ENCODE measurements around the gene AHDC1. TPM values are rescaled to one million over a fixed set of nuclear protein-coding genes. Genes with fewer than 3 reads are reported as not detected.

Gene AHDC1
- total and polyA plus RNA-seq, 9 of the 15 experiments (the other 6 are each of a cell fraction or from before 2014, with no cell fraction given): 0.21 to 36.4 (median 4.7) TPM

DNA sequence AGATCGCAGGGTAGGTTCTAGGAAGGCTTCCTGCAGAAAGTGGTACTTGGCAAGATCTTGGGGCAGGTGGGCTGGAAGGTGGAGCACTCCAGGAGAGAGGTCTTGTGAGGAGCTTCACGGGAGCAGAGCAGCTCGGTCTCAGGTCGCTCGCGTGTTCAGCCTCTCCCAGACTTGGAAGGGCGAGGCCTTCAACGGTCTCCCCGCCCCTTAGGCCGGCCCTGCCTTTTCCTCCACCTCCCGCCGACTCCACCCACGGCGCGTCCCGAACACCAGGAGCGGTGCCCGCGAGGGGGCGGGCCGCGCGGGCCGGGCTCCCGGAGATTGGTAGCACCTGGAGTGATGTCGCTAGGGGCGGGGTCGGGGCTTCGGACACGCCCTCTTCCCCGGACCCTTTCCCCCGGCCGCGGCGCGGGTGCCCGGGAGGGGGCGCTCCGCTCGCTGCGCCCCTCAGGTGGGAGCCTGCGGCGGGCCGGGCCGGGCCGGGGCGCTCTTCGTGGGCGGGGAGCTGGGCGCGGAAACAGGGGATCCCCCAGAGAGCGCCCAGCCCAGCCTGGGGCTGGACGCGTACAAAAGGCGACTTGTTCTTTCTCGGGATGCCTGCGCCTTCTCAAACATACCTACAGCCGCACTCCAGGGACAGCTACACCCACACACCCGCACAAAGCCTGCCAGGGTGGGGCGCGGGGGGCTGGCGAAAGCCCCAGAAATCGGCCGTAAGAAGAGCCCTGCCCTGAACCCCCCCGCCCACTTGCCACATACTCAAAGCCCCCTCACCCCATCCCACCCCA lies 35.5 kb downstream of the AHDC1 start (continued):
- TF ChIP-seq CBFB (CRISPR knock-in tag; IDR thresholded peaks at IDR 0.05): peak; percentile 59; the same call in 1 of the 2 replicates
- no peak for TF ChIP-seq POLR3A (IDR thresholded peaks at IDR 0.05; ENCODE audit: borderline replicate concordance, extremely low read depth, insufficient read depth, insufficient read length)
- peak; percentile 92 for TF ChIP-seq TARDBP (IDR thresholded peaks at IDR 0.05)
- TF ChIP-seq, protein P1, sequence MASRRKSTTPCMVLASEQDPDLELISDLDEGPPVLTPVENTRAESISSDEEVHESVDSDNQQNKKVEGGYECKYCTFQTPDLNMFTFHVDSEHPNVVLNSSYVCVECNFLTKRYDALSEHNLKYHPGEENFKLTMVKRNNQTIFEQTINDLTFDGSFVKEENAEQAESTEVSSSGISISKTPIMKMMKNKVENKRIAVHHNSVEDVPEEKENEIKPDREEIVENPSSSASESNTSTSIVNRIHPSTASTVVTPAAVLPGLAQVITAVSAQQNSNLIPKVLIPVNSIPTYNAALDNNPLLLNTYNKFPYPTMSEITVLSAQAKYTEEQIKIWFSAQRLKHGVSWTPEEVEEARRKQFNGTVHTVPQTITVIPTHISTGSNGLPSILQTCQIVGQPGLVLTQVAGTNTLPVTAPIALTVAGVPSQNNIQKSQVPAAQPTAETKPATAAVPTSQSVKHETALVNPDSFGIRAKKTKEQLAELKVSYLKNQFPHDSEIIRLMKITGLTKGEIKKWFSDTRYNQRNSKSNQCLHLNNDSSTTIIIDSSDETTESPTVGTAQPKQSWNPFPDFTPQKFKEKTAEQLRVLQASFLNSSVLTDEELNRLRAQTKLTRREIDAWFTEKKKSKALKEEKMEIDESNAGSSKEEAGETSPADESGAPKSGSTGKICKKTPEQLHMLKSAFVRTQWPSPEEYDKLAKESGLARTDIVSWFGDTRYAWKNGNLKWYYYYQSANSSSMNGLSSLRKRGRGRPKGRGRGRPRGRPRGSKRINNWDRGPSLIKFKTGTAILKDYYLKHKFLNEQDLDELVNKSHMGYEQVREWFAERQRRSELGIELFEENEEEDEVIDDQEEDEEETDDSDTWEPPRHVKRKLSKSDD (conservative IDR thresholded peaks at IDR 0.05; ENCODE audit: low read length): no peak
- peak; percentile 52; the same call in 1 of the 2 replicates for TF ChIP-seq CREB1 (IDR thresholded peaks at IDR 0.05)
- no peak; the same call in 1 of the 2 replicates for TF ChIP-seq CREB1 (CRISPR knock-in tag; IDR thresholded peaks at IDR 0.05)
- no peak for TF ChIP-seq RNF219 (CRISPR knock-in tag; IDR thresholded peaks at IDR 0.05)
- peak; percentile 88; the same call in 1 of the 2 replicates for TF ChIP-seq SAFB (IDR thresholded peaks at IDR 0.05; ENCODE audit: borderline replicate concordance, low read depth, low read length)
- TF ChIP-seq ZNF707 (CRISPR knock-in tag; conservative IDR thresholded peaks at IDR 0.05): no peak
- peak; percentile 65; the same call in 1 of the 2 replicates for TF ChIP-seq SOX6 (IDR thresholded peaks at IDR 0.05)
- peak; percentile 62 to 63 for TF ChIP-seq E2F6 (IDR thresholded peaks at IDR 0.05; ENCODE audit: borderline replicate concordance in 1 of 2, extremely low read depth in 1 of 2, insufficient read depth in 1 of 2, insufficient read length in 1 of 2, low read depth in 1 of 2, low read length in 1 of 2, poor library complexity in 1 of 2, severe bottlenecking in 1 of 2)
- TF ChIP-seq CREBBP (IDR thresholded peaks at IDR 0.05; ENCODE audit: low read depth, low read length): no peak
- TF ChIP-seq GABPB1 (CRISPR knock-in tag; IDR thresholded peaks at IDR 0.05): peak; percentile 56; the same call in 1 of the 2 replicates
- no peak for TF ChIP-seq TOE1 (IDR thresholded peaks at IDR 0.05; ENCODE audit: borderline replicate concordance)
- TF ChIP-seq TOE1 (CRISPR knock-in tag; IDR thresholded peaks at IDR 0.05; ENCODE audit: borderline replicate concordance, low read depth): no peak
- peak; percentile 94 for TF ChIP-seq CCNT2 (IDR thresholded peaks at IDR 0.05; ENCODE audit: borderline replicate concordance, extremely low read depth, insufficient read length, low read depth, low read length)
- peak; percentile 65; the same call in 1 of the 2 replicates for TF ChIP-seq KLF1 (tag; IDR thresholded peaks at IDR 0.05)
- TF ChIP-seq PURB (CRISPR knock-in tag; IDR thresholded peaks at IDR 0.05; ENCODE audit: low read depth): no peak
- TF ChIP-seq CXXC5 (CRISPR knock-in tag; IDR thresholded peaks at IDR 0.05): peak; percentile 79
- TF ChIP-seq MAZ (CRISPR knock-in tag; conservative IDR thresholded peaks at IDR 0.05 in 1 of 2, IDR thresholded peaks at IDR 0.05 in 1 of 2): peak; percentile 80 to 96
- TF ChIP-seq HMGN3 (IDR thresholded peaks at IDR 0.05; ENCODE audit: borderline replicate concordance, extremely low read depth, insufficient read length, low read depth, low read length): peak; percentile 97

All from K562 (cell line).